GM12878 (cell line): ENCODE results near the gene BRME1.

ENCODE experiments used
- EZH2 ChIP-seq: IDR thresholded peaks from 2 replicates; pipeline ENCODE4 v1.6.1; 2012; ENCODE audit warnings: low read depth, mild to moderate bottlenecking, control low read depth, inconsistent platforms, low read length, borderline replicate concordance; ENCODE audit not compliant: control insufficient read depth
- HDAC2 ChIP-seq: fragments of 200-600 bp; sonication (generic); IDR thresholded peaks from 2 replicates; pipeline ENCODE4 v1.6.1; 2017
- JUND ChIP-seq: IDR thresholded peaks from 2 replicates; pipeline ENCODE4 v1.6.1; 2012; ENCODE audit warnings: low read depth, mild to moderate bottlenecking, low read length, improper control_type of control experiment, moderate library complexity
- RCOR1 ChIP-seq: conservative IDR thresholded peaks from 2 replicates; pipeline ENCODE4 v1.6.1; 2012; ENCODE audit warnings: low read depth, low read length, improper control_type of control experiment
- SRF ChIP-seq, 2 experiments: IDR thresholded peaks; 2 replicates each; pipeline ENCODE4 v1.6.1; 2011; ENCODE audit warnings: low read depth in 2 of 2, low read length in 2 of 2, mild to moderate bottlenecking in 1 of 2, moderate library complexity in 1 of 2
- YY1 ChIP-seq: IDR thresholded peaks from 2 replicates; pipeline ENCODE4 v1.6.1; 2011; ENCODE audit warnings: low read depth, mild to moderate bottlenecking, low read length
- ZNF24 ChIP-seq: fragments of 450-650 bp; IDR thresholded peaks from 2 replicates; pipeline ENCODE4 v1.6.1; 2017; ENCODE audit warnings: antibody characterized with exemption, mild to moderate bottlenecking
- TF ChIP-seq, protein P1 (sequence below), 3 experiments: IDR thresholded peaks in 2 of 3; conservative IDR thresholded peaks in 1 of 3; 2 replicates each; pipeline ENCODE4 v1.5.1; 2011; ENCODE audit warnings: low read depth in 3 of 3, low read length in 3 of 3, mild to moderate bottlenecking in 3 of 3, control low read depth in 2 of 3, moderate library complexity in 2 of 3, inconsistent platforms in 1 of 3, mixed read lengths in 1 of 3; ENCODE audit not compliant: control insufficient read depth in 2 of 3, insufficient read depth in 1 of 3; ENCODE audit errors: extremely low read depth in 1 of 3
- TF ChIP-seq, protein P2 (sequence below): fragments of 450-650 bp; IDR thresholded peaks from 2 replicates; pipeline ENCODE4 v1.6.1; 2017; ENCODE audit warnings: antibody characterized with exemption, mild to moderate bottlenecking, moderate library complexity
- TF ChIP-seq, protein P3 (sequence below): fragments of 450-650 bp; formaldehyde crosslinking; IDR thresholded peaks from 2 replicates; pipeline ENCODE4 v1.4.0; 2020; ENCODE audit warnings: mild to moderate bottlenecking, moderate library complexity

DNA sequence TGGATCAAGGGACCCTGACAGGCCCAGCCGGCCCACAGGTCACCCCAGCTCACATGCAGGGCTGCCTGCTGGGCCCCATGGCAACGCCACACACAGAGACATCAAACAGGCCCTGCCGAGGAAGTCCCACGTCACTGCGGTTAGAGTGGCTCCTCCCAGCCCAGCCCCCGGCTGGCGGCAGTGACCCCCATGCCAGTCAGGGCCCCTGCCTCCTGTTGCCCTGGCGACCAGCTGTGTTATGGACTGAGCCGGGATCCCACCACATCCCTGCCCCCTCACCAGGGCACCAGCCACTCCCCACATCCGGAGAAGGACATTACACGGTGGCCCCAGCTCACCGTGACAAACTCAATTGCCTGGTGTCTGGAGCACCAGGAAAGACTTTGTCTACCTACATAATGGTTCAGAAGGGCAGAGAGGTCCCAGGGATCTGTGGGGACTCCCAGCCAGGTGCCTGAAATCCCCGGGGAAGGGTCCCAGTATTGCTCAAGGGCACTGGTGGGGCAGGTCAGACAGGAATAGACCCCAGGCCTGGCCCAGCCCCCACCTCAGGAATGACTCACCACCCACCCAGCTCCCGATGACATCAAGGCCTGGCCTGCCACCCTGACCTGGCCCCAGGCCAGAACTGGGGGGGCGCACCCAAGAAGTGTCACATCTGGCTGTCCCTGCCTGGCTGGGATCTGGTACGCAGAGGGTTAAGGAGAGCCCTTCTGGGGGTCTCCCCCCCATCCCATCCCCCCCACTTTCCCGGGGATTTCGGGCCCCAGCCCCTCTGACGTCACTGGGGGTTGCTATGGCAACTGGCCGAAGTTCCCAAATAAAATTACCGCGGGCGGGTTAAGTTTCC, 59.1 kb downstream of the BRME1 start:
- TF ChIP-seq SRF (IDR thresholded peaks at IDR 0.05; ENCODE audit: low read depth in 2 of 2, low read length in 2 of 2) (no peak), JUND (peak; percentile 69), YY1 (peak; percentile 77; the same call in 1 of the 2 replicates), EZH2 (no peak), HDAC2 (no peak), RCOR1 (no peak), ZNF24 (no peak)
- TF ChIP-seq, protein P1, sequence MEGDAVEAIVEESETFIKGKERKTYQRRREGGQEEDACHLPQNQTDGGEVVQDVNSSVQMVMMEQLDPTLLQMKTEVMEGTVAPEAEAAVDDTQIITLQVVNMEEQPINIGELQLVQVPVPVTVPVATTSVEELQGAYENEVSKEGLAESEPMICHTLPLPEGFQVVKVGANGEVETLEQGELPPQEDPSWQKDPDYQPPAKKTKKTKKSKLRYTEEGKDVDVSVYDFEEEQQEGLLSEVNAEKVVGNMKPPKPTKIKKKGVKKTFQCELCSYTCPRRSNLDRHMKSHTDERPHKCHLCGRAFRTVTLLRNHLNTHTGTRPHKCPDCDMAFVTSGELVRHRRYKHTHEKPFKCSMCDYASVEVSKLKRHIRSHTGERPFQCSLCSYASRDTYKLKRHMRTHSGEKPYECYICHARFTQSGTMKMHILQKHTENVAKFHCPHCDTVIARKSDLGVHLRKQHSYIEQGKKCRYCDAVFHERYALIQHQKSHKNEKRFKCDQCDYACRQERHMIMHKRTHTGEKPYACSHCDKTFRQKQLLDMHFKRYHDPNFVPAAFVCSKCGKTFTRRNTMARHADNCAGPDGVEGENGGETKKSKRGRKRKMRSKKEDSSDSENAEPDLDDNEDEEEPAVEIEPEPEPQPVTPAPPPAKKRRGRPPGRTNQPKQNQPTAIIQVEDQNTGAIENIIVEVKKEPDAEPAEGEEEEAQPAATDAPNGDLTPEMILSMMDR (IDR thresholded peaks at IDR 0.05 in 2 of 3, conservative IDR thresholded peaks at IDR 0.05 in 1 of 3; ENCODE audit: control insufficient read depth in 2 of 3, extremely low read depth in 1 of 3, insufficient read depth in 1 of 3, low read depth in 3 of 3, low read length in 3 of 3), result no peak
- TF ChIP-seq, protein P2, sequence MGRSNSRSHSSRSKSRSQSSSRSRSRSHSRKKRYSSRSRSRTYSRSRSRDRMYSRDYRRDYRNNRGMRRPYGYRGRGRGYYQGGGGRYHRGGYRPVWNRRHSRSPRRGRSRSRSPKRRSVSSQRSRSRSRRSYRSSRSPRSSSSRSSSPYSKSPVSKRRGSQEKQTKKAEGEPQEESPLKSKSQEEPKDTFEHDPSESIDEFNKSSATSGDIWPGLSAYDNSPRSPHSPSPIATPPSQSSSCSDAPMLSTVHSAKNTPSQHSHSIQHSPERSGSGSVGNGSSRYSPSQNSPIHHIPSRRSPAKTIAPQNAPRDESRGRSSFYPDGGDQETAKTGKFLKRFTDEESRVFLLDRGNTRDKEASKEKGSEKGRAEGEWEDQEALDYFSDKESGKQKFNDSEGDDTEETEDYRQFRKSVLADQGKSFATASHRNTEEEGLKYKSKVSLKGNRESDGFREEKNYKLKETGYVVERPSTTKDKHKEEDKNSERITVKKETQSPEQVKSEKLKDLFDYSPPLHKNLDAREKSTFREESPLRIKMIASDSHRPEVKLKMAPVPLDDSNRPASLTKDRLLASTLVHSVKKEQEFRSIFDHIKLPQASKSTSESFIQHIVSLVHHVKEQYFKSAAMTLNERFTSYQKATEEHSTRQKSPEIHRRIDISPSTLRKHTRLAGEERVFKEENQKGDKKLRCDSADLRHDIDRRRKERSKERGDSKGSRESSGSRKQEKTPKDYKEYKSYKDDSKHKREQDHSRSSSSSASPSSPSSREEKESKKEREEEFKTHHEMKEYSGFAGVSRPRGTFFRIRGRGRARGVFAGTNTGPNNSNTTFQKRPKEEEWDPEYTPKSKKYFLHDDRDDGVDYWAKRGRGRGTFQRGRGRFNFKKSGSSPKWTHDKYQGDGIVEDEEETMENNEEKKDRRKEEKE, result no peak
- TF ChIP-seq, protein P3, sequence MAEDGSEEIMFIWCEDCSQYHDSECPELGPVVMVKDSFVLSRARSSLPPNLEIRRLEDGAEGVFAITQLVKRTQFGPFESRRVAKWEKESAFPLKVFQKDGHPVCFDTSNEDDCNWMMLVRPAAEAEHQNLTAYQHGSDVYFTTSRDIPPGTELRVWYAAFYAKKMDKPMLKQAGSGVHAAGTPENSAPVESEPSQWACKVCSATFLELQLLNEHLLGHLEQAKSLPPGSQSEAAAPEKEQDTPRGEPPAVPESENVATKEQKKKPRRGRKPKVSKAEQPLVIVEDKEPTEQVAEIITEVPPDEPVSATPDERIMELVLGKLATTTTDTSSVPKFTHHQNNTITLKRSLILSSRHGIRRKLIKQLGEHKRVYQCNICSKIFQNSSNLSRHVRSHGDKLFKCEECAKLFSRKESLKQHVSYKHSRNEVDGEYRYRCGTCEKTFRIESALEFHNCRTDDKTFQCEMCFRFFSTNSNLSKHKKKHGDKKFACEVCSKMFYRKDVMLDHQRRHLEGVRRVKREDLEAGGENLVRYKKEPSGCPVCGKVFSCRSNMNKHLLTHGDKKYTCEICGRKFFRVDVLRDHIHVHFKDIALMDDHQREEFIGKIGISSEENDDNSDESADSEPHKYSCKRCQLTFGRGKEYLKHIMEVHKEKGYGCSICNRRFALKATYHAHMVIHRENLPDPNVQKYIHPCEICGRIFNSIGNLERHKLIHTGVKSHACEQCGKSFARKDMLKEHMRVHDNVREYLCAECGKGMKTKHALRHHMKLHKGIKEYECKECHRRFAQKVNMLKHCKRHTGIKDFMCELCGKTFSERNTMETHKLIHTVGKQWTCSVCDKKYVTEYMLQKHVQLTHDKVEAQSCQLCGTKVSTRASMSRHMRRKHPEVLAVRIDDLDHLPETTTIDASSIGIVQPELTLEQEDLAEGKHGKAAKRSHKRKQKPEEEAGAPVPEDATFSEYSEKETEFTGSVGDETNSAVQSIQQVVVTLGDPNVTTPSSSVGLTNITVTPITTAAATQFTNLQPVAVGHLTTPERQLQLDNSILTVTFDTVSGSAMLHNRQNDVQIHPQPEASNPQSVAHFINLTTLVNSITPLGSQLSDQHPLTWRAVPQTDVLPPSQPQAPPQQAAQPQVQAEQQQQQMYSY (CRISPR knock-in tag), result no peak
